Thoracic aorta (tissue), 2 donors: Measurements from ENCODE around the gene TACC2. TPM values are rescaled to one million over a fixed set of nuclear protein-coding genes. Genes with fewer than 3 reads are reported as not detected.

Source experiments
- ATAC-seq: fragments of 150-250 bp; one replicate; pipeline ENCODE4 v1.8.0; 2017; ENCODE audit warnings: low read depth; ENCODE audit not compliant: insufficient number of reproducible peaks, low FRiP score
- DNase-seq: peaks from one replicate; pipeline ENCODE4 v3.0.0-alpha.2; 2020; ENCODE audit warnings: low spot score
- H3K27ac ChIP-seq, 2 donors: fragments of 200-600 bp; sonication (generic); 1 replicate in 1 of 2; 2 replicates in 1 of 2; pipeline ENCODE4 v1.5.1; 2016; ENCODE audit warnings: mild to moderate bottlenecking in 2 of 2, moderate library complexity in 2 of 2
- H3K27me3 ChIP-seq: fragments of 200-600 bp; sonication (generic); replicated peaks from 2 replicates; pipeline ENCODE4 v1.6.0; 2016; ENCODE audit warnings: mild to moderate bottlenecking; ENCODE audit not compliant: insufficient read depth
- H3K36me3 ChIP-seq: fragments of 200-600 bp; sonication (generic); one replicate; pipeline ENCODE4 v1.5.1; 2016
- H3K4me1 ChIP-seq, 2 donors: fragments of 200-600 bp; sonication (generic); 1 replicate in 1 of 2; 2 replicates in 1 of 2; pipeline versions ENCODE4 v1.5.1 to v1.6.0; 2016; ENCODE audit warnings: low read depth in 2 of 2, mild to moderate bottlenecking in 1 of 2; ENCODE audit not compliant: control insufficient read depth in 1 of 2
- H3K4me3 ChIP-seq: fragments of 200-600 bp; sonication (generic); 2 replicates; pipeline ENCODE4 v1.5.1; 2016; ENCODE audit warnings: mild to moderate bottlenecking
- H3K9me3 ChIP-seq: fragments of 200-600 bp; sonication (generic); 2 replicates; pipeline ENCODE4 v1.5.1; 2016
- total RNA-seq, 2 donors: library from RNA; depleted of rRNA; stranded (reverse); fragments of >200 nt; gene quantifications; one replicate each; pipeline versions ENCODE4 v1.1.0 to v1.2.3, GENCODE V29; 2016
- TF ChIP-seq, protein P1 (sequence below): fragments of 200-600 bp; sonication (generic); IDR thresholded peaks from one replicate; pipeline ENCODE4 v1.5.1; 2019; ENCODE audit warnings: antibody characterized with exemption

TACC2 gene
- total RNA-seq, 2 donors from 2014 or later, result 52.1 to 71.0 TPM

GRCh38 chr10:122130474-122131110, 141.6 kb downstream of the TACC2 start:
- DNase-seq (no peak), ATAC-seq (no peak)
- TF ChIP-seq, protein P1, sequence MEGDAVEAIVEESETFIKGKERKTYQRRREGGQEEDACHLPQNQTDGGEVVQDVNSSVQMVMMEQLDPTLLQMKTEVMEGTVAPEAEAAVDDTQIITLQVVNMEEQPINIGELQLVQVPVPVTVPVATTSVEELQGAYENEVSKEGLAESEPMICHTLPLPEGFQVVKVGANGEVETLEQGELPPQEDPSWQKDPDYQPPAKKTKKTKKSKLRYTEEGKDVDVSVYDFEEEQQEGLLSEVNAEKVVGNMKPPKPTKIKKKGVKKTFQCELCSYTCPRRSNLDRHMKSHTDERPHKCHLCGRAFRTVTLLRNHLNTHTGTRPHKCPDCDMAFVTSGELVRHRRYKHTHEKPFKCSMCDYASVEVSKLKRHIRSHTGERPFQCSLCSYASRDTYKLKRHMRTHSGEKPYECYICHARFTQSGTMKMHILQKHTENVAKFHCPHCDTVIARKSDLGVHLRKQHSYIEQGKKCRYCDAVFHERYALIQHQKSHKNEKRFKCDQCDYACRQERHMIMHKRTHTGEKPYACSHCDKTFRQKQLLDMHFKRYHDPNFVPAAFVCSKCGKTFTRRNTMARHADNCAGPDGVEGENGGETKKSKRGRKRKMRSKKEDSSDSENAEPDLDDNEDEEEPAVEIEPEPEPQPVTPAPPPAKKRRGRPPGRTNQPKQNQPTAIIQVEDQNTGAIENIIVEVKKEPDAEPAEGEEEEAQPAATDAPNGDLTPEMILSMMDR, result no peak
- Histone ChIP-seq H3K4me1 (peaks cover 18 to 59% of the 10 kb centered on the region in 2 donors), H3K27me3 (no peaks in the 10 kb centered on the region), H3K4me3 (no peak overlapping the region), H3K36me3 (peaks cover 12% of the 10 kb centered on the region), H3K9me3 (no peaks in the 10 kb centered on the region), H3K27ac (no peak overlapping the region)

DNA sequence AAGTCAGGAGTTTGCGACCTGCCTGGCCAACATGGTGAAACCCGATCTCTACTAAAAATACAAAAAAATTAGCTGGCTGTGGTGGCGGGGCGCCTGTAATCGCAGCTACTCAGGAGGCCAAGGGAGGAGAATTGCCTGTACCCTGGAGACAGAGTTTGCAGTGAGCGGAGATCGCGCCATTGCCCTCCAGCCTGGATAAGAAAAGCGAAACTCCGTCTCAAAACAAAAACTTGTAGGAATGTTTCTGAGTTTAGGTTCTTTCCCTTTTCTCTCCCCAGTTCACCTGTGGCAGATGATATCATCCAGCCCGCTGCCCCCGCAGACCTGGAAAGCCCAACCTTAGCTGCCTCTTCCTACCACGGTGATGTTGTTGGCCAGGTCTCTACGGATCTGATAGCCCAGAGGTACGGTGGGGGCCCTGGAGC, 143.4 kb downstream of the TACC2 start:
- TF ChIP-seq, protein P1, result no peak
- no peak overlapping the region for H3K27ac ChIP-seq
- no peaks in the 10 kb centered on the region for H3K27me3 ChIP-seq
- H3K4me1 ChIP-seq, result peaks cover 16 to 48% of the 10 kb centered on the region in 2 donors
- no peak overlapping the region for H3K4me3 ChIP-seq
- H3K9me3 ChIP-seq, result no peaks in the 10 kb centered on the region
- no peak for ATAC-seq
- H3K36me3 ChIP-seq, result peaks cover 12% of the 10 kb centered on the region
- no peak for DNase-seq

GRCh38 chr10:122132882-122133565, 144.1 kb downstream of the TACC2 start:
- Histone ChIP-seq H3K36me3 (peaks cover 12% of the 10 kb centered on the region), H3K4me3 (no peak overlapping the region), H3K27me3 (no peaks in the 10 kb centered on the region), H3K9me3 (no peaks in the 10 kb centered on the region), H3K27ac (no peak overlapping the region), H3K4me1 (peaks cover 10 to 42% of the 10 kb centered on the region in 2 donors)
- TF ChIP-seq, protein P1, result no peak
- ATAC-seq (no peak), DNase-seq (no peak)

- TF ChIP-seq, protein P1, result no peak
- peaks cover 9 to 53% of the 10 kb centered on the region in 2 donors for H3K4me1 ChIP-seq
- H3K9me3 ChIP-seq, result no peaks in the 10 kb centered on the region
- no peak overlapping the region for H3K4me3 ChIP-seq
- DNase-seq (no peak), ATAC-seq (no peak)
- H3K27ac ChIP-seq, result no peak overlapping the region
- H3K27me3 ChIP-seq, result no peaks in the 10 kb centered on the region
- H3K36me3 ChIP-seq, result peaks cover 12% of the 10 kb centered on the region
These were observed 146.5 kb downstream of the TACC2 start for GRCh38 chr10:122135251-122136025.
